ENCODE results near the gene RAPGEF2.

GRCh38 chr4:159145318-159145991, 42.6 kb downstream of the RAPGEF2 start:
- TF ChIP-seq, protein P1, sequence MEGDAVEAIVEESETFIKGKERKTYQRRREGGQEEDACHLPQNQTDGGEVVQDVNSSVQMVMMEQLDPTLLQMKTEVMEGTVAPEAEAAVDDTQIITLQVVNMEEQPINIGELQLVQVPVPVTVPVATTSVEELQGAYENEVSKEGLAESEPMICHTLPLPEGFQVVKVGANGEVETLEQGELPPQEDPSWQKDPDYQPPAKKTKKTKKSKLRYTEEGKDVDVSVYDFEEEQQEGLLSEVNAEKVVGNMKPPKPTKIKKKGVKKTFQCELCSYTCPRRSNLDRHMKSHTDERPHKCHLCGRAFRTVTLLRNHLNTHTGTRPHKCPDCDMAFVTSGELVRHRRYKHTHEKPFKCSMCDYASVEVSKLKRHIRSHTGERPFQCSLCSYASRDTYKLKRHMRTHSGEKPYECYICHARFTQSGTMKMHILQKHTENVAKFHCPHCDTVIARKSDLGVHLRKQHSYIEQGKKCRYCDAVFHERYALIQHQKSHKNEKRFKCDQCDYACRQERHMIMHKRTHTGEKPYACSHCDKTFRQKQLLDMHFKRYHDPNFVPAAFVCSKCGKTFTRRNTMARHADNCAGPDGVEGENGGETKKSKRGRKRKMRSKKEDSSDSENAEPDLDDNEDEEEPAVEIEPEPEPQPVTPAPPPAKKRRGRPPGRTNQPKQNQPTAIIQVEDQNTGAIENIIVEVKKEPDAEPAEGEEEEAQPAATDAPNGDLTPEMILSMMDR (IDR thresholded peaks at IDR 0.05; ENCODE audit: extremely low read depth in 1 of 2, insufficient read depth in 1 of 2, low read depth in 1 of 2, low read length in 2 of 2) = no peak
- TF ChIP-seq POLR2AphosphoS5 (IDR thresholded peaks at IDR 0.05; ENCODE audit: insufficient read depth, low read depth, low read length) = no peak
- no peak for TF ChIP-seq JUN (IDR thresholded peaks at IDR 0.05; ENCODE audit: borderline replicate concordance, insufficient read depth, insufficient read length, low read depth)
- no peak for TF ChIP-seq FOS (IDR thresholded peaks at IDR 0.05; ENCODE audit: borderline replicate concordance, insufficient read depth, low read length)
